Measurements from ENCODE around the gene CSNK1G1. TPM values are rescaled to one million over a fixed set of nuclear protein-coding genes. Genes with fewer than 3 reads are reported as not detected.

Gene CSNK1G1
- total RNA-seq, 1 donor from 2014 or later = 23.5 TPM

DNA sequence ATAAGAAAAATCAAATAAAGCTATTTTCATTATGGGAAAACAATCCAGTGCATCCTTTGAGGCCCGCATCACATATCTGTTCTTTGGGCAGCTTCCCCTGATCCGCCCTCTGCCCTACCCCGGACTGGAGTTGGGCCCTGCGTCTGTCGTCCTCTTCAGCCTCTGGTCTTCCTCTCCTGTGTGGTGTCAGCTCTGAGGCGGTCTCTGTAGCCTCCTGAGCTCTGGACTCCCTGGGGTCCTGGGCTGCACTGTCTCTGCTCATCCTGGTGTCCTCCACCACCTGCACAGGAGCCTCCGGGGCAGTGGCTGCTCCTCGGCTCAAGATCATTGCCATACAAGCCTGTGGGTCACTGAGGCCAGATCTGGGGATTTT is 211.8 kb downstream of the CSNK1G1 start:
- no peaks in the 10 kb centered on the region for H3K27me3 ChIP-seq (ENCODE audit: control insufficient read depth, insufficient read depth, low read length)
- no peak for DNase-seq (ENCODE audit: low read depth)
- H3K36me3 ChIP-seq (ENCODE audit: control insufficient read depth, insufficient read depth, low read length) = peaks cover 1% of the 10 kb centered on the region
- TF ChIP-seq, protein P1, sequence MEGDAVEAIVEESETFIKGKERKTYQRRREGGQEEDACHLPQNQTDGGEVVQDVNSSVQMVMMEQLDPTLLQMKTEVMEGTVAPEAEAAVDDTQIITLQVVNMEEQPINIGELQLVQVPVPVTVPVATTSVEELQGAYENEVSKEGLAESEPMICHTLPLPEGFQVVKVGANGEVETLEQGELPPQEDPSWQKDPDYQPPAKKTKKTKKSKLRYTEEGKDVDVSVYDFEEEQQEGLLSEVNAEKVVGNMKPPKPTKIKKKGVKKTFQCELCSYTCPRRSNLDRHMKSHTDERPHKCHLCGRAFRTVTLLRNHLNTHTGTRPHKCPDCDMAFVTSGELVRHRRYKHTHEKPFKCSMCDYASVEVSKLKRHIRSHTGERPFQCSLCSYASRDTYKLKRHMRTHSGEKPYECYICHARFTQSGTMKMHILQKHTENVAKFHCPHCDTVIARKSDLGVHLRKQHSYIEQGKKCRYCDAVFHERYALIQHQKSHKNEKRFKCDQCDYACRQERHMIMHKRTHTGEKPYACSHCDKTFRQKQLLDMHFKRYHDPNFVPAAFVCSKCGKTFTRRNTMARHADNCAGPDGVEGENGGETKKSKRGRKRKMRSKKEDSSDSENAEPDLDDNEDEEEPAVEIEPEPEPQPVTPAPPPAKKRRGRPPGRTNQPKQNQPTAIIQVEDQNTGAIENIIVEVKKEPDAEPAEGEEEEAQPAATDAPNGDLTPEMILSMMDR (IDR thresholded peaks at IDR 0.05; ENCODE audit: insufficient read depth, low read length, poor library complexity, severe bottlenecking) = no peak
- H3K4me3 ChIP-seq (ENCODE audit: low read depth, low read length) = no peak overlapping the region

DNA sequence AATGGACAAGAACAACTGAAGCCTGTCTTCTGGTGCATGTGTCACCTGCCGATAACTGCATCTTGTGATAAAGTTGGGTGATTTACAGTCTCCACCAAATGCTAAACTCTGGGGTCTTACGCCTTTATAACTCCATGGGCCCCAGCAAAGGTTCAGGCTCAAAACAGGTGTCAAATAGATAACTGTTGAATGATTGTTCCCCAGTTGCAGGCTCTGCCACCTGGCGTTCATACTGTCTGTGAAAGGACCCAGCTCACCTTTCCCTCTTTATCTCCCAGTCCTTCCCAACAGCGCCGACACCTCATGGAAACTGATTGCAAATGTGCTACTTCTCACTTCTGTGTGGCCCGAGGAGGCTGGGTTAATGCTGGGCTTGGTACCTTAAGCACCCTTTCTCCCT is 212.7 kb downstream of the CSNK1G1 start:
- Histone ChIP-seq H3K4me3 (ENCODE audit: low read depth, low read length) (no peak overlapping the region), H3K36me3 (ENCODE audit: control insufficient read depth, insufficient read depth, low read length) (peaks cover 1% of the 10 kb centered on the region), H3K27me3 (ENCODE audit: control insufficient read depth, insufficient read depth, low read length) (no peaks in the 10 kb centered on the region)
- no peak for DNase-seq (ENCODE audit: low read depth)
- TF ChIP-seq, protein P1 (IDR thresholded peaks at IDR 0.05; ENCODE audit: insufficient read depth, low read length, poor library complexity, severe bottlenecking) = no peak

DNA sequence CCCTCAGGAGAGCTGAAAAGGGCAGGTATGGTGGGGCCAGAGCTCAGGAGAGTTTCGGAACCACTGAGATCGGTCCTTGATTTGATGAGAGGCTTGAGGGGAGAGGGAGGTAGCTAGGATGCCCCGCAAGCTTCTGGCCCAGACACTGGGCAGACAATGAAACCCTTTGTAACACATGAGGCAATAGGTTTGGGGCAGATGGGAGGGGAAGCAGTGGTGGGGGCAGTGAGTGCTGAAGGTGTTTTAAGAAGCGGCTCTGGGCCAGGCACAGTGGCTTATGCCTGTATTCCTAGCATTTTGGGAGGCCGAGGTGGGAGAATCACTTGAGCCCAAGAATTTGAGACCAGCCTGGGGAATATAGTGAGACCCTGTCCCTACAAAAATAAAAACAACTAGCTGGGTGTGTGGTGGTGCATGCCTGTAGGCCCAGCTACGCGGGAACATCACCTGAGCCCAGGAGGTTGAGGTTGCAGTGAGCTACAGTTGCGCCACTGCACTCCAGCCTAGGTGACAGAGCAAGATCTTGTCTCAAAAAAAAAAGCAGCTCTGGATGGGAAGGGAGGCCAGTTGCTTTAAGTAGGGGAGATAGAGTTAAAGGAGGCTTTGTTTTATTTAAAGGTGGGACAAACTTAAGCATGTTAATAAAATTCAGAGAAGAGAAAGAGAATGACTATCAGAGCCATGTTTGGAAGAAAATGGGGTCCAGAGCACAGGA is 214.0 kb downstream of the CSNK1G1 start:
- Histone ChIP-seq H3K27me3 (ENCODE audit: control insufficient read depth, insufficient read depth, low read length) (no peaks in the 10 kb centered on the region), H3K4me3 (ENCODE audit: low read depth, low read length) (no peak overlapping the region), H3K36me3 (ENCODE audit: control insufficient read depth, insufficient read depth, low read length) (peaks cover 1% of the 10 kb centered on the region)
- no peak for DNase-seq (ENCODE audit: low read depth)
- TF ChIP-seq, protein P1 (IDR thresholded peaks at IDR 0.05; ENCODE audit: insufficient read depth, low read length, poor library complexity, severe bottlenecking) = no peak

DNA sequence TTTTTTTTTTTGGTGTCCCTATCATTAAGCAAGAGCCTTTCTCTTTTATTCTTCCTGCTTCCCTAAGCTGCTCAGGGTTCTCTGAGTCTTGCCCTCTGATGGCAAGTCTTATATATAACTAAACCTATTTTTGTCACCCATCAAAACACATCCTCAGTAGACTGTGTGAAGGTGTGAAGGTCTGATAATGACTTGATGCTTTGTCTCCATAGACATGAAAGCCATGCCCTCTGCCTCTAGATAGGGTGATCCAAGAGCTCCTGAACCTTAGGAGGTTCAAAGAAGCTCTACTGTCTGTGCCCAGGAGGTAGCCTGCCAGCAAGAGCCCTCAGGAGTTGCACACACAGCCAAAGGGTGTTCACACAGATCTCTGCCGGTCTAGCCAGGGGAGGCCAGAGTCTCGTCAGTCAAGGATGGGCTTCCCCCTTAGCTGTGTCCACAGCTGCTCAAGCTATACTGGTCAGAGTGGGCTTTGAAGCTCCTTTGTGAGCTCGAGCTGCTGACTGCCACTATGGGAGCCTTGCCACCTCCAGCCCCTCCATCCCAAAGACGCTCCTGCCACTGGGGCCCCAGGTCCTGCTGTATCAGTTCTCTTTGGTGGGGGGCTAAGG is 217.5 kb downstream of the CSNK1G1 start:
- TF ChIP-seq, protein P1 (IDR thresholded peaks at IDR 0.05; ENCODE audit: insufficient read depth, low read length, poor library complexity, severe bottlenecking) = no peak
- DNase-seq (ENCODE audit: low read depth) = no peak
- no peaks in the 10 kb centered on the region for H3K27me3 ChIP-seq (ENCODE audit: control insufficient read depth, insufficient read depth, low read length)
- H3K36me3 ChIP-seq (ENCODE audit: control insufficient read depth, insufficient read depth, low read length) = peaks cover 1% of the 10 kb centered on the region
- H3K4me3 ChIP-seq (ENCODE audit: low read depth, low read length) = no peak overlapping the region

DNA sequence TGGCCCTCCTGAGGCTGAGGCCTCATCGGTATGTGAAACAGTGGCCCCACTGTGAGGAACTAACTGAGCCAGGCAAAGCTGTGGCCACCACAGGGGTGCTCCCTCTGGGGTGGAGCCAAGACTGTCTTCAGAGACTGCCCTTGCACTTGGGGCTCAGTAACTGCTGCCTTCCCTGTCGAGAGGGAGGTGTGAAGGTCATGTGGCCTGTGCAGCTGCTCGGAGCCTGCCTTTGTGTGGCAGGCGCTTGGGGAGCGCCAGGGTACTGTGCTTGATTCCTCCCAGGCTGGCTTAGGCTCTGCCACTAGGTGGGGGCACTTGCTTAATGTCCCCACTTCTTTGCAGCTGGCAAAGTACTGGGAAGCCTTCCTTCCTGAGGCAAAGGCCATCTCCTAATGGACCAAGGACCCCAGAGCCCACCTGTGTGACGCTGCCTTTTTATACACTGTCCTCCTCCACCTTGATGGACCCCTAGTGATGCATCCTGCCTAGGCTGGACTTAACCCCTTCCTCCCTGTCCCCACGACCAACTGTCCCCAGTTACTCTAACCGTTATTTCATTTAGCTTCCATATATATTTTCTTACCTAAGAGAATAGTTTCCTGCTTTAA is 218.6 kb downstream of the CSNK1G1 start:
- TF ChIP-seq, protein P1 (IDR thresholded peaks at IDR 0.05; ENCODE audit: insufficient read depth, low read length, poor library complexity, severe bottlenecking) = no peak
- DNase-seq (ENCODE audit: low read depth) = no peak
- Histone ChIP-seq H3K36me3 (ENCODE audit: control insufficient read depth, insufficient read depth, low read length) (peaks cover 1% of the 10 kb centered on the region), H3K27me3 (ENCODE audit: control insufficient read depth, insufficient read depth, low read length) (no peaks in the 10 kb centered on the region), H3K4me3 (ENCODE audit: low read depth, low read length) (no peak overlapping the region)
